Fibroblast of the conjunctiva (primary cell): ENCODE measurements around the gene B4GALT6.

Experiments used
- DNase-seq: peaks from one replicate; pipeline ENCODE4 v3.0.0-alpha.2; 2010; ENCODE audit warnings: low read depth

The B4GALT6 gene

GRCh38 chr18:31686986-31687928 is 2.9 kb upstream of the B4GALT6 start:
- DNase-seq, result no peak

- no peak for DNase-seq
Observed at GRCh38 chr18:31686572-31686971, 2.2 kb upstream of the B4GALT6 start.

DNA sequence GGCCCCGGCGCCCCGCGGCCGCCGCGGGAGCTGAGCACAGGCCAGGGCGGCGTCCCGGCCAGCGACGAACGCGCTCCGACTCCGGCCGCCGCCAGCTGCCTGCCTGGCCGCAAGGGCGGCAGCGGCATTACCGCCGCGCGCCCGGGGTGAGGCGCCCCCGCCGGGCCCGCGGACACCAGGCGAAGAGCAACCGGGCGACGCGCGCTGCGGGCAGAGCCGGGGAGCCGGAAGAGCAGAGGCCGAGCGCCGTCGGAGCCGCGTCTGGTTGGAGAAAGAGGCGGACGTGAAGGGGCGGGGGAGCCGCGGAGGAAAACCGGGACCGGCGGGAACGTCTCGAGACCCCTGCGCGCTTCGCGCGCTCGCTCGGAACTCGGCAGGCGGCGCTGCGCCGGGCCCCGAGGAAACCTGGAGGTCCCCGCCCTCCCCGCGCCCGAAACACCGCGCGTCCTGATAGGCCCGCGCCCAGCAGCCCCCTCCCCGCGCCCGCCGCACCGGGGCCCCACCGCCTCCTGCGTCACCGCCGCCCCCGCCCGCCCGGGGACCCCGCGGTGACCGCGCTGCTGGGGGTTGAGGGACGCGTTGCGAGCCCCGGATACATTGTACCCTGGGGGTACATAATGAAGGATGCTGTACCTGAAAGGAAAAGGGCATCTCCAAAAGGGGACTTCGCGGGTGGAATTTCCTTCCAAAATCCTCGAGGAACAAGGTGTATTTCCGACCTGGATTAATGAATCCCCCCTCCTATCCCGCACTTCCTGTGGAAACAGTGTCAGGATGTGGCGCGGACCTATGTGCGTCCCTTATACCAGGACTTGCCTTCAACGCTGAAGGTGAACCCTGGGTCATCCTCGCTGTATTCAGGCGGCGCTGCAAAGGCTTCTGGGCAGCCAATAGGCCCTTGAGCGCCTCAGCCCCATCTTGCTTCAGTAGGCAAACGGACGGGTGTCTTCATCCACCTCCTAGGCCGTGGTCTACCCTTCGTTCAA is 1.0 kb upstream of the B4GALT6 start:
- DNase-seq, result peak; percentile 45

DNA sequence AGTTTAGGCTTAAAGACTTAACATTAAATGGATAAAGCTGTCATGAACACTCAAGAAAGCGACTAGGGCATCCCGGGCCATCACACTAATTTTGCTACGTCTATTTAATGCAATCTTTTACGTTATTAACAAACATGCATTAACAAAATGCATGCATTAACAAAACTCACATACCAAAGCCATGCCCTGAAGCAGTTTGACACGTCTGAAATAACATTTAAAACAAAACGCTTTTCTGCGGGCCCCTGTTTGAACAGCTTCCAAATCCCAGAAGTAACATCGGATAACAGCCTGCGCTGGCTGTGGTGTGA is 458 bp downstream of the B4GALT6 start:
- no peak for DNase-seq

- DNase-seq, result no peak
Observed at GRCh38 chr18:31683106-31683505, 1.3 kb downstream of the B4GALT6 start.

DNA sequence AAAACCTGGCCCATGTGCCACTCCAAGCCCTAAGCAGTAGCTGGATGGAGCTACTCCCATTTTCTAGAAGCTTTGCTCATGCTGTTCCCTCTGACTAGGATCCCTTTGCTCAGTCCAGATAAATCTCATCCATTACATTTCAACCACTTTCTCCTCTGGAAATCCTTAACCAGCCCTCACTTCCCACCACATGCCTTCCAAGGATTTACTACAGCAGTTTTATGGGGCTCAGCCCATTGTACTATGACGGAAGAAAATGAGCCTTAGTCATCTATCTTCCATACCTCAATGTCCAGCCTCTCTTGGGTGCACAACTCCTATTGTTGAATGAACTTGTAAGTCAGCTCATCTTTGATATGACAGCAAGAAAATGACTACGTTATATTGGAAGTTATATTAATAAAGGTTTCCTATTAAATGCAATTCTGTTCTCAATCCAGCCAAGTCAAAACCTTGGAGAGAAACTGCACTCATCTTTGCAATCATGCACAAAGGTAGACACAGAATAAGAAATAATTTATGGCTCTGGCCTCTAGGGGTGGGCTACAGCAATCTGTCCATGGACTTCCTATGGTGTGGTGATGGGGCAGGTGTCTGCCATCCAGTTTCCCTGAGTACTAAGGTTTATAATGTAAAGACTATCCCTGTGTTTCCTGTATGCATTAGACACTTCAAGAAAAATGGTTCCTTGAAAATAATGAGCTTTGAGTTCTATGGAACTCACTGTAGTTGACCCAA is 3.4 kb downstream of the B4GALT6 start:
- DNase-seq, result no peak

DNA sequence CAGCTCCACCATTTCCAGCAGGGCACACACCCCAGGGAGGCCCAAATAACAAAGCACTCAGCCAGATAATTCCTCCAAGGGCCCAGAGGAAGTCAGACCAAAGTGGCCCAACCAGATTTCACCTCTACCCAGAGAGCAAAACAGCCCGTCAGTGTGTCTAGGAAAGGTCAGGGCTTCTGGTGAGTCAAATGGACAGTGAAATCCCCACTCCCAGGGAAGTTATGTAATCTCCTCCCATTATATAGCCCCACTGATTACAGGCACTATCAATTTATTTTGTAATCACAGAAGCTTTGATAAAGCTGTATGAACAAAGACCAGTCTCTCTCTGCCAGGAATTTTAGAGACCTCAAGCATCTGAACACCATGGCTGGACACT is 4.0 kb downstream of the B4GALT6 start:
- DNase-seq, result no peak

DNA sequence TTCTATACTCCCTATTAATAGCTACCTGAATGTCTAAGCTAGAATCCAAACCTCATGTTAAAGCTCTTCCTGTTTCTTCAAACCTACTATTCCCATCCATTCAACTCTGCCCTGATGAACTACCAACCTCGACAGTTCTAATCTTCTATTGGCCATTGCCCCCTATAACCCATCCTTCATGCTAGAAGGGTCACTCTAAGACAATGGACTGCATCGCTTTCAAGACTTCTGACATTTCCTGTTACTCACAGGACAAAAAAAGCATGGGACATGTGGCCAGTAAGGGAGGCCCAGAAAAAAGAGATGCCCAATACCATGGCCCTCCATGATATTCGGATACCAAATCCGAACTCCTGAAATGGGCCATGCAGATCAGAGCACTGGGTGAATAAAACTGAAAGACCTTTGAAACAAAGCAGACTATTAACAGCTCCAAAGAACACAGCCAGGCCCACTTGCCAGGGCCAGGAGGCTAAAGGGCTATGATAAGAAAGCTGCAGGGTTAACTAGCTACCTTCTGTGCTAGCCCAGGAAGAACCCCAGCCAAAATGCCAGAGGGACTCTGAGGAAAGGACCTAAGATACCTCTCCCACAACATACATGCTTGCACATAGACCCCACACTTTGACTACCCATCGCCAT is 4.5 kb downstream of the B4GALT6 start:
- no peak for DNase-seq

- DNase-seq, result peak; percentile 37
Observed at GRCh38 chr18:31679133-31679742, 5.1 kb downstream of the B4GALT6 start.

- DNase-seq, result no peak
Observed at GRCh38 chr18:31678425-31678824, 6.0 kb downstream of the B4GALT6 start.

DNA sequence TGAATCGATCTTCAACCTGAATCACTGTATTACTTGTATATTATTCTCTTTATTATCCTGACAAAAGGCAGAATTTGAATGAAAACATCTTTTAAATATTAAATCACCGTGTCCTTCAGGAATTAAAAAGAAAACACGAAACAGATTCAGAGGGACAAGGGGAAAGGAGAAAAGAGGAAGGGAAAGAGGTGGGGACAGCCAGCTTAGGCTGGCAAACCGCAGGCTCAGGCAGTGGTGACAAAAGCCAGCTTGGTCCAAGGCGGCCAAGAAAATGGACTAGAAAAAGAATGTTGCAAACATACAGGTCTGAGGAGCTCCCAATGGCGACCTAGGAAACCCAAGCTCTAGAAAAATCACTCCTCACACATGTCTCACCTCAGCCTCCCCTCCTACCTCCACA is 6.8 kb downstream of the B4GALT6 start:
- DNase-seq, result no peak

DNA sequence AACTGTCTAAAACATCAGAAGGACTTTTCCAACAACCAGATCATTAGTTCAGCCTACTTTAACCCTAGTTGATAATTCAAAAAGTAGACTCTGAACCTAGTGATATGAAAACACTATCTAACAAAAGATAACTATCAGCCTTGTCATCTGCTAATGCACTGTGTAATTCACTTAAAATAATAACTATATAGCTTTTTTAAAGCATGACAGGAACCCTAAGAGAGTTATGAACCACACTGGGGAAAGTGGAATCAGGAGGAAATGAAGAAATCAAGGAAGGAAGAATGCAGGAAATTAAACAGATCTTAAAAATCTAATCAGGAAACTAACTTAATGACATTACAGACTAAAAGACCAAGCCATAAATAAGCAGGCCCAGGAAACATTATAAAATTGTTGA is 9.0 kb downstream of the B4GALT6 start:
- no peak for DNase-seq

GRCh38 chr18:31672628-31673135 is 11.7 kb downstream of the B4GALT6 start:
- DNase-seq, result no peak

- no peak for DNase-seq
Observed at GRCh38 chr18:31671951-31672350, 12.4 kb downstream of the B4GALT6 start.

GRCh38 chr18:31669541-31669940 is 14.8 kb downstream of the B4GALT6 start:
- no peak for DNase-seq

DNA sequence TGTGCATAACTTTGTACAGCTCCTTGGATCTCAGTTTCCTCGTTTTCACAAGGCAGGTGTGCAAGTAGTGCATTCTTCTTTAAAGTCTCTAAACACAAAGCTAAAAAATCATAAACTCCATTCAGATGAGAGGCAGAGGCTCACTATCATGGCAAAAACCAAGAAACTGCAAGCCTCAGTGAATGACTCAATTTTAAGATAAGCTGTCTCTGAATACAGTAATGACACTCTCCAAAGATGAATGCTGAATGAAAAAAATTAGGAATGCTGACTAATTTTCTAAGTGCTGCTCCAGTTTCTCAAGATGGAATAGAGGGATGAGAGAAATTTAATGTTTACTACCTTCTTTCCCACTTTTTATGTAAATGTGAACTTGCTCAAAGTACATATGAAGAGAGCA is 17.2 kb downstream of the B4GALT6 start:
- no peak for DNase-seq

- DNase-seq, result no peak
Observed at GRCh38 chr18:31666055-31666454, 18.3 kb downstream of the B4GALT6 start.

DNA sequence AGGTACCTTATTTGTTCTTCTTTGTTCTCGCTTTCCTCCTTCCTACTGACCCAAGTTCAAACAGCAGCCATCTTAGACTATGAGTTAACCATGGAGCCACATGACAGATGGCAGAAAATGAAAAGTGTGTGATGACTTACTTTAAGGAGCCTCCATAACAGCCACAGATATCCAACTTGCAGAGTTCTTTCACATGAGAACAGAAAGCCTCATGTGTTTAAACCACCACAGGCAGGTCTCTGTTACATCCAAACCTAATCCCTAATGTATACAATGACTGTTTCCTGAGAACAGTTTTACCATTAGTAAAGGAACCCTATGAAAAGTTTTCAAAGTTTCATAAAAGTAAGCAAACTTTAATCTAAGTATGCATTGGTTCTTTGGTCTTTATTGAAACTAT is 20.3 kb downstream of the B4GALT6 start:
- DNase-seq, result no peak

DNA sequence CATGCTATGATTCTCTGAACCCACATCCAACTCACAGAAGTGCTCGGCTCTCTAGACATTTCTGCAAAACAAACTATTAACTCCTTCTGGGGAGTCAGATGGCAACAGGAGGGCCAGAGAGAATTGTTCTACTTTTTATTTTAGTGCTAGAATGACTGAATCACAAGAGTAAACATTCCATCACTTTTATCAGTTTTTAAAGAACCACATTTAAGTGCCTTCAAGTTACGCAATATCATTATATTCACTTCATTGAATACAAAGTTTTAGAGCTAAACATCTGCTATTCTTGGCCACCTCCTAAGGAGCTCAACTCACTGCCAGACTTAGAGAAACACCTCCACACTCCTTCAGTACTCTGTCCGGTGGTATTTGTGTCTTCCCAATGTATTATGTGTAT is 22.4 kb downstream of the B4GALT6 start:
- no peak for DNase-seq

DNA sequence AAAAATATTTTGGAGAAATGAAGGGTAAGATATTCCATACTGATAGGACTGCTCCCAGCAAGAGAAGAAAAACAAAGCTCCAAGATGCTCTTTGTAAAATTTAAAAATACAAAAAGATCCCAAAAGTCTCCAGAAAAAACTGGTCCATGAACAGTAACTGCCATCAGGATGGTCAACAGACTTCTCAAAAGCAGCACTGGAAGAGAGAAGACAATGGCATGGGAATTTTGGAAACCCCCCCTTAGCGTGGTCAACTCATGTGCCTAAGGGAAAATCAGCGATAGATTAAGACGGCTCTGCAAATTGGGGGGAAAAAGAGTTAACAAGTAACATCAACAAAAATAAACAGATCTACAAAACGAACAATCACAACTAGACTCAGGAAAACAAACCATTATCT is 23.6 kb downstream of the B4GALT6 start:
- no peak for DNase-seq

GRCh38 chr18:31659576-31660177 is 24.7 kb downstream of the B4GALT6 start:
- DNase-seq, result no peak
